ENCODE results near the gene YPEL5.

YPEL5 gene

DNA sequence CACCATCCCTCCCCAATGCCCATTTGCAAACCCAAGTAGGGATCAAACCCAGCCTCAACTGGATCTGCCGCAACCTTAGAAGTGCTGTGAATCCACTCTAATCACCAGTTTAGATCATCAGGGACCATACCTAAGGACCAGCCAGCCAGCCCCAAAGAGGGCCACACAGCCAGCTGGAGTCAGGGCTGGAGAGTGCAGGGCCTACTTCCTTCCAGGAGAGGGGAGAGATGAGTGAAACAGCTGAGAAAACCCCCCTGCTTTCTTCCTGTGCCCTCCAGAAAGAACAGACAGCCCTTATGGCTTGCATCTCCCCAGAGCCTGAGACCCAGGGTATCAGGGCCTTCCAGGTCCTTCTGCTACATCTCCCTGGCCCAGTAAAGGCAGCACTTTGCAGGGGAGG is 25.8 kb downstream of the YPEL5 start:
- no peak for DNase-seq

DNA sequence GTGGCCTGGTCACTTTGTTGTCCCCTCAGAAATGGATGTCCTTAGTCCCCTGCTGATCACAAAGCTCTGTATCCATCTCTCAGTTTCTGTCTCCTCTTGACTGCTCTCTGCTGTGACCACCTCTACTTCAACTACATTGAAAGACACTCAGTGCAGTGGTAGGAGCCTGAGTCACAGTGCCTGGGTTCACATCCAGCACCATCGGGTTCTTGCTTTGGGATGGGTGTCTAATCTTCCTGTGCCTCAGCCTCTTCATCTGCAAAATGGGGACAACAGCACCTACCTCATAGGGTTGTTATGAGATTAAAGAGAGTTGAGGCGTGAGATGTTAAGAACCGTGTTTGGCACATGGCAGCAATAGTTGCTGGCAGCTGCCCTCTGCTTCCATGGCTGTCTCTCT is 30.6 kb downstream of the YPEL5 start:
- no peak for DNase-seq

- DNase-seq = no peak
Observed at GRCh38 chr2:30177956-30178355, 31.1 kb downstream of the YPEL5 start.

- DNase-seq = no peak
Observed at GRCh38 chr2:30178618-30179434, 32.0 kb downstream of the YPEL5 start.

DNA sequence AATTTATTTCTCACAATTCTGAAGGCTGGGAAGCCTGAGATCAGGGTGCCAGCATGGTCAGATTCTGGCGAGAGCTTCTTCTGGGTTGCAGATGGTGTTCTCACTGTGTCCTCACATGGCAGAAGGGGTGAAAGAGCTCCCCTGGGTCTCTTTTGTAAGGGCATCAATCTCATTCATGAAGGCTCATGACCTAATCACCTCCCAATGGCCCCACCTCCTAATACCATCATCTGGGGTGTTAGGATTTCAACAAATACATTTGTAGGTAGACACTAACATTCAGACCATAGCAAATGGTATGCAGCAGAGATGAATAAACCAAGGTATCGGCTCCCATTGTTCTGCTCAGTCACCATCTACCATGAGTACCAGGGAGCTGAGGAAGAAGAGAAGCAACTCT is 32.7 kb downstream of the YPEL5 start:
- no peak for DNase-seq

GRCh38 chr2:30180226-30180625 is 33.4 kb downstream of the YPEL5 start:
- no peak for DNase-seq

DNA sequence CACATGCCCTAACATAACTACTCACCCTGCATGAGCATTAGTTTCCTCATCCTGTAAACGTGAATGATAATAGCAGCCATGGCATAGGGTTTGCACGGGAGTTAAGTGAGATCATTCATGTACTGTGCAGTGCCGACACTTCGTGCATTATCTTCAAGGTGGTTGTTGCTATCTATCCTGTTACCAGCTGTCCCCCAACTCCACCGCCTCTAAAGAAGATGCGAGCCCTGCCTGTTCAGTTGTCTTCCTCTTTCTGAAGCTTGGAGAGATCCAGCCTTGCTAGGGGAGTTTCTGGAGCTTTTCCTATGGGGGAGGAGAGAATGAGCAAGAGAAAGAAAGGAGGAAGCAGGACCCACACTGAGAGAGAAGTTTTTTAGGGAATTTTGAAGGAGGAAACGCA is 34.4 kb downstream of the YPEL5 start:
- DNase-seq = no peak

GRCh38 chr2:30184035-30184434 is 37.2 kb downstream of the YPEL5 start:
- DNase-seq = no peak

- no peak for DNase-seq
Observed at GRCh38 chr2:30185178-30185577, 38.4 kb downstream of the YPEL5 start.

- no peak for DNase-seq
Observed at GRCh38 chr2:30188292-30188691, 41.5 kb downstream of the YPEL5 start.

- DNase-seq = no peak
Observed at GRCh38 chr2:30190637-30191036, 43.8 kb downstream of the YPEL5 start.

GRCh38 chr2:30191107-30191506 is 44.3 kb downstream of the YPEL5 start:
- no peak for DNase-seq

GRCh38 chr2:30191819-30192271 is 45.0 kb downstream of the YPEL5 start:
- DNase-seq = no peak

- DNase-seq = no peak
Observed at GRCh38 chr2:30192314-30192713, 45.5 kb downstream of the YPEL5 start.

DNA sequence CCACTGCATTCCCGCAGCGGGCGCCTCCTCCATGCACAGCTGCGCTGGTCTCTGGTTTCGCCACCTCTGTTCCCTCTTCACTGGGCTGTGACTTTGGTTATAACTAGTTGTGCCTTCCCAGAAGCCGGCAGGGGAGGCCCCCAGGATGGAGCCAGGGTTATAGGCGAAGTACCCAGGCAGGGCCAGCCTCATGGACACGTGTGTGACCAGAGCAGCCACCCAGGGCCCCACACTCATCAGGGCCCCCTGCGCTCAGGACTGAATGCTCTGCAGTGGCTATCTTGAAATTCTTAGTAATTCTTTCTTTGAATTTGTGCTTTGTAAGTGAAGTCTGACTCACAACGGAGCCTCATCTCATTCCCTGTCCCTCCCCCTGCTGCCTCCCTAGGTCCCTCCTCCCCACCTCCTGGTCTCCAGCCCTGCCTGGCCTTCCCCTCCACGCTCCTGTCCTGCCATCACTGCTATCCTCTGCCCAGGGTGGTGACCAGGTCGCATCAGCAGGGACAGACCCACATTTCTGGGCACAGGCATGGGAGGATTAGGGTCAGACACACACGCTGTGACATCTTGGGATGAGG is 46.4 kb downstream of the YPEL5 start:
- DNase-seq = no peak

GRCh38 chr2:30194421-30194820 is 47.6 kb downstream of the YPEL5 start:
- DNase-seq = no peak

DNA sequence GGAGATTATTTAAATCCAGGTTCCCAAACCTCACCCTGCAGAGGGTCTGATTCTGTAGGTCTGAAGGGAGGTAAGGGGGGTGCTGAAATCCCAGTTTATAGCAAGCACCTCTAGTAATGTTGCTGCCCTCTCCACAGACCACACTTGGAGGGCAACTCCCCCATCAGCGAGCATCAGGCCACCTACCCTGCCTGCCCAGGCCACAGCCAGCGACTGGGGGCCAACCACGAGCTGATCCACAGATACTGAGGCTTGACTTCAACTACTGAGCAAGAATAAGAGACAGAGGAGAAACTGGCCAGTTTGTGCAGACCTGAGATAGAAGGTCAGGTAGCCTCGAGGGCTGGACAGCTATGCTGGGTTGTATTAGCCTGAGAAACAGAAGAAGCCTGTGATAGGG is 48.2 kb downstream of the YPEL5 start:
- no peak for DNase-seq

GRCh38 chr2:30197570-30198192 is 50.9 kb downstream of the YPEL5 start:
- DNase-seq = no peak

- DNase-seq = no peak
Observed at GRCh38 chr2:30201990-30202389, 55.2 kb downstream of the YPEL5 start.

DNA sequence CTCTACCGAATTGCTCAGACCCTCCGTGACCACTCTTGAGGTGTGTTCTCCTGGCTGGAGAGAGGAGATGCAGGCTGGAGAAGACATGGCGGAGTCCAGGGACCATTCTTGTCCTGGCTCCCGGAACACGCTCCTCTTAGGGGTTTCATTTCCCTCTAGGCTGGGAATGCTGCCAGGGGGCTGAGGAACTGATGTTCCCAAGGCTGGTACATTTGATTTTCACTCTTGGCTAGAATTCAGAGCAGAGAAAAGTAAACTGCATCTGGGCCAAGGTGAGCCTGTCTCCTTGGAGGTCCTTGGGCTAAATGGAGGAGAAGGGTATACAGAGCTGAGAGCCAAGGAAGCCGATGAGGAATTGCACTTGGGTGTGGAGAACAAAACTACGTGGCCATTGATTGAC is 56.3 kb downstream of the YPEL5 start:
- no peak for DNase-seq

DNA sequence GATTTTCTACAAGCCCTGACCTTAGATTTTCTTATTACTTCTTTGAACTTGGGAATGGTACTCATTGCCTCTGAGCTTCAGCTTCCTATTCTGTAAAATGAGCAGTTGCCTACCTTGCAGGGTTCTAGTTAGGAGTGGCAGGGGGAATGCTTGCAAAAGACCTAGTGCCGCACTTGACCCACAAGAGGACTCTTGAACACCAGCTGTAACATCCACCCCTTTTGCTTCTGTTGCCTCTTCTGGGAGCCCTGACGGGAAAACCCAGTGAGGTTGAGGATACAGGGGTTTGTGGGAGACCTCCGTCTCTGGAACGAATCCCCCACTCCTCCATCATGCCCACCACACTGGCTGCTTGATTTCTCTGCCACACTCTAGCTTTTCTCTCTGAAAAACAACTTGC is 57.5 kb downstream of the YPEL5 start:
- no peak for DNase-seq

DNA sequence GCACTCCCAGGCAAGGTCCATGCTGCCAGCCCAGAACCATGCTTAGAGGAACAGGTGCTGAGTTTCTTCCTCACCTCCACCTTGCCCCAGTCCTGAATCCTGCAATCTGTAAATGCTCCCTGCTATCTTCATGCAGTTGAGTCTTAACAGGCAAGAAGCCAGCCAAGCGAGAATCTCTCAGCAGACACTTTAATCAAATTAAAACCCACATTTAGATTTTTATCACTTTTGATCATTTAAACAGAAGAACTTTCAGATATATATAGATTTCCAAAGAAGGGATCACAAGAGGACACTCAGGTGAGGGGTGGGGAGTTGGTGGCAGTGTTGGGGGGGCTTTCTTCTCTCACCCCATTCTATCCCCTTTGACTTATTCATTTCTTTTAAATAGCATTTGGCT is 58.6 kb downstream of the YPEL5 start:
- no peak for DNase-seq

DNA sequence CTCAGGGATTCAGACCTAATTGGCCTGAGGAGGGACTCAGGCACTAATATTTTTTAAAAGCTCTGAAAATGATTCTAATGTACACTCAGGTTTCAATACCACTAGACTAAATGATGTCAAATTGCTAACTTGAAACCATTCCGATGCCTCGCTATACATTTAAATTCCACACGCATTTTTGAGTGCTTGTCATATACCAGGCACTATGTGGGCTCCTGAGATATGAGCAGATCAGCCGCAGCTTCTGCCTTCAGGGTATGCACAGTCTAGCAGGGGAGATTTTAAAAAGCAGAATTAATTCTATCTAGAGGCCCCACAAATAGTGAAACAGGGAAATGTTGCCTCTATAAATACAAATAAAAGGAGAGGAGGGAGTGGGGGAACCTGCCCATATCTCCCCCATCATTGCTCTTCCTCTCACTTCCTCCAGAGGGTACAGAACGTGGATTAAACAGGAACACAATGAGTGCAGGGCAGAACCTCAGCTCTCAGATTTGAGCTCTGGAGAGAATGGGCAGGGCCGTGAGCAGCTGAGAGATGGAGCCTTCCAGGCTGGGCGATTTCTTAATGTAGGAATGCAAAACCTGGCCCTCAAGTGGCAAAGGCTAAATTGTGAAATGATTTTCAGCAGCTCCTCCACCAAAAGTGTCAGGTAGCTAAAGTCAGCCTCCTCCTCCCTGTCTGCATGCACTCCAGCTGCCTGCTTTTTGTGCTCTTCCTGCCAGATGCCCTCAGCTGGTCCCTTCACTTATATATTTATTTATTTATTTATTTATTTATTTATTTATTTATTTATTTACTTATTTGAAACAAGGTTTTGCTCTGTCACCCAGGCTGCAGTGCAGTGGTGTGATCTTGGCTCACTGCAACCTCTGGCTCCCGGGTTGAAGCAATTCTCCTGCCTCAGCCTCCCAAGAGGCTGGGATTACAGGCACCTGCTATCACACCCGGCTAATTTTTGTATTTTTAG is 59.9 kb downstream of the YPEL5 start:
- no peak for DNase-seq
